Stimulated activated CD4-positive, alpha-beta T cell treated with anti-CD3 and anti-CD28 coated beads, Interleukin-15, amount 100 ng/mL, for 24 hours (primary cell): ENCODE data around the gene OR8G5.
"Not testable (repeated sequence)": the region's sequence is repeated elsewhere in the genome, so short reads cannot be mapped to it uniquely, and the experiment has no call there.

Experiments used
- DNase-seq: peaks from one replicate; pipeline ENCODE4 v3.0.0-alpha.2; 2020

Gene OR8G5, protein sequence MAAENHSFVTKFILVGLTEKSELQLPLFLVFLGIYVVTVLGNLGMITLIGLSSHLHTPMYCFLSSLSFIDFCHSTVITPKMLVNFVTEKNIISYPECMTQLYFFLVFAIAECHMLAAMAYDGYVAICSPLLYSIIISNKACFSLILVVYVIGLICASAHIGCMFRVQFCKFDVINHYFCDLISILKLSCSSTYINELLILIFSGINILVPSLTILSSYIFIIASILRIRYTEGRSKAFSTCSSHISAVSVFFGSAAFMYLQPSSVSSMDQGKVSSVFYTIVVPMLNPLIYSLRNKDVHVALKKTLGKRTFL

DNA sequence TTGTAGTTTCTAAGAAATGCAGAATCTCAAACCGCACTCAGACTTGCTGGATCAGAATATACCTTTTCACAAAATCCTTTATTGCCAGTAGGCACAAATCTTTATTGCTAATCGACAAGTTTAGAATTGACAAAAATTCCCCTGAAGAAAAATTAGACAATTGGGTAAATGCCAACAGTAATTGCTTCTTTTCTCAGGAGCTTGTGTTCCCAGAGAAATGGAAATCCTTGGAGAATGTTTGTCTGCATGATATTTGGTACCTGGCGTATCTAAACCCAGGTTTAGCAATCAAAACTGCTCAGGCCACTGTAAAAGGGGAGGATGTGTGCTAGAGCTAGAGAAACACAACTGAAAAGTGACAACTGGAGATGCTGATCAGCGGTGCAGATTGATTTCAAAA, at the start of gene OR8G5:
OR8G5 (plus strand) TSS at position 301 of the 400 bp plus-strand sequence. CDS start 8,556 bp downstream, outside the sequence.
- no peak for DNase-seq

DNA sequence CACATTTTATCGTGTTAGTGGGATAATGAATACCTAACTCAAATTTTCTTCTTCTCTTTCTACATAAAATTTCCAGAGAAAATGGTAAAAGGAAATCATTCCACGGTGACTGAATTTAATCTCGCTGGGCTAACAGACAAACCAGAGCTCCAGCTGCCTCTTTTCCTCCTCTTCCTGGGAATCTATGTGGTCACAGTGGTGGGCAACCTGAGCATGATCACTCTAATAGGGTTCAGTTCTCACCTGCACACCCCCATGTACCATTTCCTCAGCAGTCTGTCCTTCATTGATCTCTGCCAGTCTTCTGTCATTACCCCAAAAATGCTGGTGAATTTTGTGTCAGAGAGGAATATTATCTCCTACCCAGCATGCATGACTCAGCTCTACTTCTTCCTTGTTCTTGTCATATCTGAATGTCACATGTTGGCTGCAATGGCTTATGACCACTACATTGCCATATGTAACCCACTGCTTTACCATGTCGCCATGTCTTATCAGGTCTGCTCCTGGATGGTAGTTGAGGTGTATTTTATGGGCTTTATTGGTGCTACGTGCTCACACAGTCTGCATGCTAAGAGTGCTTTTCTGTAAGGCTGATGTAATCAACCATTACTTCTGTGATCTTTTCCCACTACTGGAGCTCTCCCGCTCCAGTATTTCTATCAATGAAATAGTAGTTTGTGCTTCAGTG, 48.9 kb upstream of the OR8G5 start:
- DNase-seq, result no peak

DNA sequence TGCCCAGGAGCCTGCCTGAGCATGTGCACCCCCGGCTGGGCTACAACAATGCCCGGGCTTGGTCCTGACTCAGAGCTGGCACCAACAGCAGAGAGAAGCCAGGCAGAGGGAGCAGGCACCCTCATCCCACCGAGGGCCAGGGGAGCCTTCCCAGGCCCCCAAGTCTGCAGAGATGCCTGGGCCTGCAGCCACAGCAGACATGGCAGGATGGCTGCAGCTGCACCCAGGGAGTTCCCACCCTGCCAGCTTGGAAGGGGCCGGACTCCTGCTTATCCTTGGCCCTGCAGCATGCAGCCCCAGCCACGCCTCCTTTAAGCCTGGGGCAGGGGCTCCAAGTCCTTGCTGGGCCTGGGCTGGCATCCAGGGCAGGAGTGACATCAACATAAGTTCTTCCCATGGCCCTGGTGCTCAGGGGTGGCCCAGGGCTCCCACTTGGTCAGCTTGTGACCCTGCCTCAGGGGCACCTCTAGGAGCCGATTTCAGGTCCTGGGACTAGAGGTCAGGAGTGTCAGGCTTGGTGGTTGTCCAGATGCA, 46.3 kb upstream of the OR8G5 start:
- no peak for DNase-seq

DNA sequence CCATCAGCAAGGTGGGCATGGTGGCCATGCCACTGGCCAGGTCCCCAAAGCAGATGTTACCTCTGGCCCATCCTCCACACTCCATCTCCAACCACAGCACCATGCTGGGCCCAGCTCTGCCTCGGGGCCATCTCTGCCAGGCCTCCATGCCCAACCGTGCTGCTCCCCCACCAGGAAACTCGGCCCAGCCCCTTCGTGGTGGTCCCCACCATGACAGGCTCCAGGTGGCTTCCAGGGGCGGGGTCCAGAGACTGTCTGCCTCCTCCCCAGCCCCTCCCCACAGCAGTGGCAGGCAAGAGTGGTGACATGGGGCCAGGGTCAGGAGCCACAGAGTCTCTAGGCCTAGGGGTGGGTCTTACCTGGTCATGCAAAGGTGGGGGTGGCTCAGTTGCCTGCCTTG, 45.8 kb upstream of the OR8G5 start:
- no peak for DNase-seq

DNA sequence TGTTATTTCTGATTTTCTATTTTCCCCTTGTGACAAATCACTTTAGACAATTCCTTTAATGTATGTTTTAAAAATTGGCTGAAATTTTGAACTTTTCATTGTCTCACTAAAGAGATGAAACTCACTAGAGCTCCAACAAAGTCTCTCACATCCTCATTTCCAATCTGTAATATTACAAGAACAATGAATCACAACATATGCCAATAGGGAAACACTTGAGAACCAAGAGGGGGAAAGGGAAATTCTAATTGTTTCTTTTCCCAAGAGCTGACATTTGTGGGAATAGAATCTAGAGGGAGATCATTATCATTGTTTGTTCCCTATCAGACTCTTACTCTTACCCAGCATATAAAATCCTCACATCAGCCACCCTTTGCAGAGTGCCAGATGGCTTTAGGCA, 44.9 kb upstream of the OR8G5 start:
- no peak for DNase-seq

DNA sequence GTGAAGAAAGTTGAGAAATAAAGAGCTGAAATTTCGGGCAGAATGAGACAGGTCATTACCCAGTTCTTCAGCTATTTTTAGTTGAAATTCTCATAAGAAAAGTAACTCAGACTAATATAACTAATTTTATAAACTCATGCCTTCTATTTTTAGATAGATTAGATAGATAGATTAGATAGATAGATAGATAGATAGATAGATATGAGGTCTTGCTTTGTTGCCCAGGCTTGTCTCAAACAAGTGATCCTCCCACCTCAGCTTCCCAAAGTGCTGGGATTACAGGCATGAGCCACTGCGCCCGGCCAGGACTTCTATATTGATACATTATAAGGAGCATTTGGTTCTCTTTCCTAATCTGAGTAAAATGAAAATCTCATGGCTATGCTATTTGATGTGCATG, 42.1 kb upstream of the OR8G5 start:
- DNase-seq, result no peak

DNA sequence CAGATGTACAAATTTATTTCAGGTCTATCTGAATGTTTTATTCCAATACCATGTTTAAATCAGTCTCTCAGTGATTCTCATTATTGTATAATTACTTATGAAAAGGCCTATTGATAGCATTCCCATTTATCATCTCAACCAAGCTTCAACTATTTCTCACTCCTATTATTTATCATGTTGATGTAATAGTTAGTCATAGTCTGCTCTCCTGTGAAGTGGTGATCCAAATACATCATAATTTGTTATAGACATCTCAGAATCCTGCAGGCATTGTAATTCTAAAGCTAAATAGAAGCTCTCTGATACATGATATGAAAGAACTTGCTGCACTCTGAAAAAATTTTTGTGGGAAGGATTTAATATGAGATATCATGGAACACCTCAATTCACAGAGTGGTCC, 37.0 kb upstream of the OR8G5 start:
- DNase-seq, result no peak

DNA sequence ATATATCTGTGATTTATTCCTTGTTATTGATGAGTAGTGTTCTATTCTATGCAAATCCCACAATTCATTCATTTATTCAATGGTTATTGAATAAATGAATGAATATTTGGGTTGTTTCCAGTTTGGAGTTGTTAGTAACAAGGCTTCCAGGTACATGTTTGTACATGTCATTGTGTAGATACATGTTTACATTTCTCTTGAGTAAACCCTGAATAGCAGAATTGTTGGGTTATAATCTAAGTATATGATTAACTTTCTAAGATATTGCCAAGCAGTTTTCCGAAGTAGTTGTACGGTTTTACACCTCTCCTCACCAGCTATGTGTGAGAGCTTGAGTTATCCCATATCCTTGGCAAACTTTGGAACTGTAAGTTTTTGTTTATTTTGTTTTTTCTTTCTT, 33.8 kb upstream of the OR8G5 start:
- no peak for DNase-seq

DNA sequence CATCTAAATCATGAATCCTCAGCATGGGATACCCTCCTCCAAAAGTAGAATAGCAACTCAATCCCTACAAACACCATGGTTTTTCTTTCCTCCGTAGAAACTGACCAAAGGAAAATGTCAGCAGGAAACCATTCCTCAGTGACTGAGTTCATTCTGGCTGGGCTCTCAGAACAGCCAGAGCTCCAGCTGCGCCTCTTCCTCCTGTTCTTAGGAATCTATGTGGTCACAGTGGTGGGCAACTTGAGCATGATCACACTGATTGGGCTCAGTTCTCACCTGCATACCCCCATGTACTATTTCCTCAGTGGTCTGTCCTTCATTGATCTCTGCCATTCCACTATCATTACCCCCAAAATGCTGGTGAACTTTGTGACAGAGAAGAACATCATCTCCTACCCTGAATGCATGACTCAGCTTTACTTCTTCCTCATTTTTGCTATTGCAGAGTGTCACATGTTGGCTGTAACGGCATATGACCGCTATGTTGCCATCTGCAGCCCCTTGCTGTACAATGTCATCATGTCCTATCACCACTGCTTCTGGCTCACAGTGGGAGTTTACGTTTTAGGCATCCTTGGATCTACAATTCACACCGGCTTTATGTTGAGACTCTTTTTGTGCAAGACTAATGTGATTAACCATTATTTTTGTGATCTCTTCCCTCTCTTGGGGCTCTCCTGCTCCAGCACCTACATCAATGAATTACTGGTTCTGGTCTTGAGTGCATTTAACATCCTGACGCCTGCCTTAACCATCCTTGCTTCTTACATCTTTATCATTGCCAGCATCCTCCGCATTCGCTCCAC, 31.4 kb upstream of the OR8G5 start:
- DNase-seq, result not testable (repeated sequence)

DNA sequence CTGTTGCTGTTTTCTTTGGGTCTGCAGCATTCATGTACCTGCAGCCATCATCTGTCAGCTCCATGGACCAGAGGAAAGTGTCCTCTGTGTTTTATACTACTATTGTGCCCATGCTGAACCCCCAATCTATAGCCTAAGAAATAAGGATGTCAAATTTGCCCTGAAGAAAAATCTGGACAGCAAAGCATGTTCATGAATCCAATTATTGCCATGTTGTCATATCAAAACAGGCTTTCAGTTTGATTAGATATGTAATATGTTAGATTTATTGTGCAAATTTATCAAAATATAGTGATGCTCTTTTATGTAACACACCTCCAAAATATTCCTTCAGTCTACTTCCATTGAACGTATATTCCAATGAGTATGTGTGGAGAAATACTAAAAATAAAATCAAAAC, 30.7 kb upstream of the OR8G5 start:
- DNase-seq, result no peak

DNA sequence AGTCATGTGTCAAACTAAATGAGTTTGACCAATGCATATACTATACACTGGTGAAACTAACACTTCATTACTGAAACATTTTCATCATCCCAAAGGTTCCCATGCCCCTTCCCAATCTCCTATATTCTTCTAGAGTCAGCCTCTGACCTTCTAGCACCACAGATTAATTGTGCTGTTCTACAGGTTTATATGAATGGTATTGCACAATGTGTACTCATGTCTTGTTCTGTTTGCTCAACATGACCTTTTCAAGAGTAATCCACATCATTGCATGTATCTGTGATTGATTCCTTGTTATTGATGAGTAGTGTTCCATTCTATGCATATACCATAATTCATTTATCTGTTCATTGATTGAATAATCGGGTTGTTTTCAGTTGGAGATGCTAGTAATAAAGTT, 22.8 kb upstream of the OR8G5 start:
- DNase-seq, result no peak

DNA sequence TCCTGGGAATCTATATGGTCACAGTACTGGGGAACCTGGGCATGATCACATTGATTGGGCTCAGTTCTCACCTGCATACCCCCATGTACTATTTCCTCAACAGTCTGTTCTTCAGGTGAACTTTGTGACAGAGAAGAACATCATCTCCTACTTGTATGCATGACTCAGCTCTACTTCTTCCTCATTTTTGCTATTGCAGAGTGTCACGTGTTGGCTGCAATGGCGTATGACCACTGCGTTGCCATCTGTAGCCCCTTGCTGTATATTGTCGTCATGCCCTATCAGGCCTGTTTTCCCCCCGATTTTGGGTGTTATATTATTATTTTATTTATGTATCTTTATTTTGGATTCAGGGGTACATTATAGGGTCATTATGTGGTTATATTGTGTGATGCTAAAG, 17.7 kb upstream of the OR8G5 start:
- DNase-seq, result no peak

DNA sequence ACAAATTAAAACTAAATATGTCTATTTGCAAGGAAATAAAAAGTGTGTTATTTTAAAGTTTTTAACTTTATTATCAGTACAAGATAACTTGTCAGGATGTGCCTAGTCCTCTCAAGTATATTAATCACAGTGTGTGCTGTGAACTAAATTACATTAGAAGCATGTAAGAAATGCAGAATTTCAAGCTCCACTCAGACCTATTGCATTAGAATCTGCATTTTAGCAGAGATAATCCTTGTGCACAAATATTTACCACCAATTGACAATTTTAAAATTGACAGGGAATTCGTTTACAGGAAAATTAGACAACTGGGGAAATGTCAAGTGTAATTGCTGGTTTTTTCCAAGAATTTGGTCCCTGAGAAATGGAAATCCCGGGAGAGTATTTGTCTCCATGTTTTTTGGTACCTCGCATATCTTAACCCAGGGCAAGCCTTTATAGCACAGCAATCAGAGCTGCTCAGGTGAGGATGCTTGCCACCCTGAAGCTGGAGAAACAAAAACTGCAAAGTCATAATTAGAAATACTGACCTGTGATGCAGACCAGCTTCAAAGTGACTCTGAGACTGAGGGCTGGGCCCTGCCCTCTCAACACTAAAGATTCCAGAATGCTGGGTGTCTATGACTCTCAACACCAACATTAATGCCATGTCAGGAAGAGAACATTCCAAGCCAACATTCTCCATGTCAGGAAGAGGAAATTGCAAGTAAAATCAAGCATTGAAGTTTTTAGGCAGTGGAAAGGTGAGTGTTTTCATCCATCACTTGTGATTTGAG, 15.4 kb upstream of the OR8G5 start, which contains the start of gene OR8G1:
OR8G1 (plus strand) TSS at position 475 of the 777 bp plus-strand sequence. CDS start 8,581 bp downstream, outside the sequence.
- no peak for DNase-seq

DNA sequence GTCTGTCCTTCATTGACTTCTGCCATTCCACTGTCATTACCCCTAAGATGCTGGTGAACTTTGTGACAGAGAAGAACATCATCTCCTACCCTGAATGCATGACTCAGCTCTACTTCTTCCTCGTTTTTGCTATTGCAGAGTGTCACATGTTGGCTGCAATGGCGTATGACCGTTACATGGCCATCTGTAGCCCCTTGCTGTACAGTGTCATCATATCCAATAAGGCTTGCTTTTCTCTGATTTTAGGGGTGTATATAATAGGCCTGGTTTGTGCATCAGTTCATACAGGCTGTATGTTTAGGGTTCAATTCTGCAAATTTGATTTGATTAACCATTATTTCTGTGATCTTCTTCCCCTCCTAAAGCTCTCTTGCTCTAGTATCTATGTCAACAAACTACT, 6.3 kb upstream of the OR8G5 start:
- DNase-seq, result not testable (repeated sequence)

DNA sequence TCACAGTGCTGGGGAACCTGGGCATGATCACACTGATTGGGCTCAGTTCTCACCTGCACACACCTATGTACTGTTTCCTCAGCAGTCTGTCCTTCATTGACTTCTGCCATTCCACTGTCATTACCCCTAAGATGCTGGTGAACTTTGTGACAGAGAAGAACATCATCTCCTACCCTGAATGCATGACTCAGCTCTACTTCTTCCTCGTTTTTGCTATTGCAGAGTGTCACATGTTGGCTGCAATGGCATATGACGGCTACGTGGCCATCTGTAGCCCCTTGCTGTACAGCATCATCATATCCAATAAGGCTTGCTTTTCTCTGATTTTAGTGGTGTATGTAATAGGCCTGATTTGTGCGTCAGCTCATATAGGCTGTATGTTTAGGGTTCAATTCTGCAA, 8.9 kb downstream of the OR8G5 start:
- DNase-seq, result not testable (repeated sequence)

DNA sequence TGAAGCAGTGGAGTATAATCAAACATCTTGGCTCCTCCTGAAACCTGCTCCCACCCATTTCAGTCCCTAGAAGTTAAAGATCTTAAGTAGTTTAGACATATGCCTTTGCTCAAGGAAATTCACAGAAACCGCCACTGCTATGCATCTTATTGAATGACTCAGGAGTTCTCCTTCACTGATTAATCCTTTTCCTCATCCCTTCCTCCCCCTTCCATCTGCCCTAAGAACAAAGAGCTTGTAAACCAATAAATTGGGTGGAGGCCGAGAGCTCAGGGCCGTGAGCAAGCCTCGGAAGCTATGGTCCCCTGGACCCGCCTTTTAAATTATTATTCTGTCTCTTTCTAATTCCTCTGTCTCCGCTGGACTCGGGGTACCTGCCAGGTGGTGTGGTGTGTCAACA, 14.7 kb downstream of the OR8G5 start:
- DNase-seq, result not testable (repeated sequence)

DNA sequence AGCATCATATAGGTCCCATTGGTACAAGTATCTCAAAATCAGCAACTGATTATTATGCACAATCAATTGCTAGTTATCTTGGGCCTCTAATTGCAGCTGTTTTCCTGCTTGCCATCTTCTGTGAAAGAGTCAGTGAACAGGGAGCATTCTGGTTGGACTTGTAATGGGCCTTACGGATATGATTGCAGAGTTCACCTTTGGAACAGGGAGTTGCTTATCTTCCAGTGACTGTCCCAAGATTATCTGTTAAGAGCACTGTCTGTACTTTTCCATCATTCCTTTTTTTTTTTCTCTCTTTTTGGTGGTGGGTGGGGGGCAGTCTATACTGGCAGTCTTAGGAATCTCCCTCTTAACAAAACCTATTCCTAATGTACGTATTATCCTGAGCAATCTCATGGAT, 17.8 kb downstream of the OR8G5 start:
- DNase-seq, result no peak

DNA sequence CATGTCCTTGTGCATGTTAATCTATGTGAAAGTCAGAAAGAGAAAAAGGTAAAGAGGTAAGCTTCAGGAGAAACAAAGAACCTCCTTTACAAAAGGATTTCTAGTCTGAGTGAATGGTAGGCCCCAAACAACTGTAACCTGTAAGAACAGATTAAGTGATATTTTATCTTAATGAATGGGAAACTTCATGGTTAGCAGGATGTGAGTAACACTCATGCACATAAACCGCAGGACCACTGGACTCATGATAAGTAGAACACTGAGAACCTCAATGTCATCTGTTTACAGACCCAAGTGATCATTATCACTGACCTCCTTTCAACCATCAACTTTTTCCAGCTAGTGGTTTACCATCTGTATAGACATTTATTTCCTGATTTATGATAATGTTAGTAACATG, 19.9 kb downstream of the OR8G5 start:
- no peak for DNase-seq

DNA sequence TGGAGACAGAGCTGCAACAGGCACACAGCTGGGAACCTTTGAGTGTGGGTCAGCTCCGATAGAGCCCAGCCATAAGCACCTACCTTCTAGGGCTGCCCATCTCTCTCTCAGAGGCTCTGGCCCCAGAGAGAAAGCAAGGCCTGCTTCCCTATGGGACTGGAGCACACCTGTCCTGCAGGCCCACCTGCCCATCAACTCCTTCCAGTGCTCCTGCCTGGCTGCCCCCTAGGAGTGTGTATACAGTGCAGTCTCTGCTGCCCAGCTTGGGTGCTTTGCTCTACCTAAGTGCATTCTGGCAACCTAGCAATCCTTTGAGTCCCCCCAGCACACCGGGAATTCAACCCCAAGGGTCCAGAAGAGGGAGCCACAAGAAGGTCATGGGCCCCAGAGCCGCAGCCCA, 21.0 kb downstream of the OR8G5 start:
- DNase-seq, result no peak

DNA sequence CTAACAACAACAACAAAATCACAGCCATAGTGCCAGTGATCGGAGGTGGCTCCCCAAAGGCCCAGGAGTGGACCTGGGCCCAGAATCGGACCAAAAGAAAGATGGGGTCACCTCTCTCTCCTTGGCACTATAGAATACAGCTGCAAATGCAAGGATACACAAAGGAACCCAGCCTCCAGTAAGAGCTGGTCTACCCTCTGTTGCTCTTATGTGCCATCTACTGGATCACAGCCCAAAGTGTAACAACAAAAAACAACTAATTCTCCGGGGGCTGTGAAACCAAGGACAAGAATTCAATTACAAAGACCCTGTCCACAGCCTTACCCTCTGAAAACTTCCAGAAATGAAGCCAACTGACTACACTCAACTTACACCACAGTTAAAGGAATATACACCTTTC, 21.6 kb downstream of the OR8G5 start:
- no peak for DNase-seq

DNA sequence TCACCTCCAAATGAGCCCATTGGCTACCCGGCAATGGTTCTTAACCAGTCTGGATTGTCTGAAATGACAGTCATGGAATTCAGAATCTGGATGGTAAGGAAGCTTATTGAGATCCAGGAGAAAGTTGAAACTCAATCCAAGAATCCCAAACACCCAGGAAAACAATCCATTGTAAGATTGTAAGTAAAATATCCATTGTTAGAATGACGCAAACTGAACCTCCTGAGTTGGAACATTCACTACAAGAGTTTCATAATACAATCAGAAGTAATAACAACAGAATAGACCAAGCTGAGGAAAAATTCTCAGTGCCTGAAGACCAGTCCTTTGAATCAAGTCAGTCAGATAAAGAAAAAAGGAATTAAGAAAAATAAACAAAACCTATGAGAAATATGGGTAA, 22.1 kb downstream of the OR8G5 start:
- DNase-seq, result no peak

DNA sequence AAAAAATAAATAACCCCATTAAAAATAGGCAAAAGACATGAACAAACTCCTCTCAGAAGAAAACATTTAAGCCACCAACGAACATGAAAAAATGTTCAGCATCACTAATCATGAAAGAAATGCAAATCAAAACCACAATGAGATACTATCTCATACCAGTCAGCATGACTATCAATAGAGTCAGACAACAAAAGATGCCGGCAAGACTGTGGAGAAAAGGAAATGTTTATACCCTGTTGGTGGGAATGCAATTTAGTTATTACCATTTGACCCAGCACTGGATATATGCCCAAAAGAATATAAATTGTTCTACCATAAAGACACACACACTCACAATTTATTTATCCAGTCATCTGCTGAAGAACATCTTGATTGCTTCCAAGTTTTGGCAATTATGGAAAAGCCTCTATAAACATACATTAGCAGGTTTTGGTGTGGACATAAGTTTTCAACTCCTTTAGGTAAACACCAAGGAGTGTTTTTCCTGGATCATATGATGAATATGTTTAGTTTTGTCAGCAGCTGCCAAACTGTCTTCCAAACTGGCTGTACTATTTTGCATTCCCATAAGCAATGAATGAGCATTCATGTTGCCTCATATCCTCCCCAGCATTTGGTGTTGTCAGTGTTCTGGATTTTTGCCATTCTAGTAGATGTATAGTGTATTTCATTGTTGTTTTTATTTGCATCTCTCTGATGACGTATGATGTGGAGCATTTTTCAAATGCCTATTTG, 29.6 kb downstream of the OR8G5 start:
- DNase-seq, result no peak
